B cell (primary cell): Measurements from ENCODE around the gene CPED1.

Experiments
- EZH2 ChIP-seq: IDR thresholded peaks from 2 replicates; pipeline ENCODE4 v1.6.1; 2012; ENCODE audit warnings: borderline replicate concordance, low read depth, mild to moderate bottlenecking, moderate library complexity, low read length; ENCODE audit not compliant: insufficient read depth, poor library complexity, severe bottlenecking
- TF ChIP-seq, protein P1 (sequence below): fragments of 200-600 bp; IDR thresholded peaks from one replicate; pipeline ENCODE4 v1.8.0; 2022; ENCODE audit warnings: antibody characterized with exemption, mild to moderate bottlenecking

DNA sequence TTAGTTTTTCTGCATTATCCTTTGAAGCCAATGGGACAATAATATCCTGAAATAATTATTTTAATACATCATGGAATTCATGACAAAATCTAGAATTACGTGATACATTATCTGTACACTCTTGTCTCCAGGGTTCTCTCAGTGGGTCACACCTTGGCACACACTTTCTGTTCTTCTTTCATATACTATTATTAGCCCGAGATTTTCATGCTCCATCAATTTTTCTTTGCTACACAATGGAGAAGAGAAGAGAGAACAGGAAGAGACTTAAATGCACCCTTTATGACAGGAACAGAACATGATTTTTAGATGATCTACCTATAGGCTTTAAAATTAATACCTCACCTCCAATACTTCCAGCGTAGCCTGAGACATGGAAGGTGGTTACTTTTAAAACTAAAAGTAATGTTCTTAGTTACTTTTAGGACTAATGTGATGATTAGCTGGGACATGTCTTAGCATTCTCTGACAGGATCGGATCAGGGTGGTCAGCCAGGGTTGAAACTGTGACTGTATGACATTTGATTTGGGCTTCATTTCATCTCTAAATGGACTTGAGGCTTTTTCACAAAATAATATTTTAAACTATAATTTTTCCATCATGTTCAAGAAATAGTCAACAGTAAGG, 192.0 kb downstream of the CPED1 start:
- TF ChIP-seq, protein P1, sequence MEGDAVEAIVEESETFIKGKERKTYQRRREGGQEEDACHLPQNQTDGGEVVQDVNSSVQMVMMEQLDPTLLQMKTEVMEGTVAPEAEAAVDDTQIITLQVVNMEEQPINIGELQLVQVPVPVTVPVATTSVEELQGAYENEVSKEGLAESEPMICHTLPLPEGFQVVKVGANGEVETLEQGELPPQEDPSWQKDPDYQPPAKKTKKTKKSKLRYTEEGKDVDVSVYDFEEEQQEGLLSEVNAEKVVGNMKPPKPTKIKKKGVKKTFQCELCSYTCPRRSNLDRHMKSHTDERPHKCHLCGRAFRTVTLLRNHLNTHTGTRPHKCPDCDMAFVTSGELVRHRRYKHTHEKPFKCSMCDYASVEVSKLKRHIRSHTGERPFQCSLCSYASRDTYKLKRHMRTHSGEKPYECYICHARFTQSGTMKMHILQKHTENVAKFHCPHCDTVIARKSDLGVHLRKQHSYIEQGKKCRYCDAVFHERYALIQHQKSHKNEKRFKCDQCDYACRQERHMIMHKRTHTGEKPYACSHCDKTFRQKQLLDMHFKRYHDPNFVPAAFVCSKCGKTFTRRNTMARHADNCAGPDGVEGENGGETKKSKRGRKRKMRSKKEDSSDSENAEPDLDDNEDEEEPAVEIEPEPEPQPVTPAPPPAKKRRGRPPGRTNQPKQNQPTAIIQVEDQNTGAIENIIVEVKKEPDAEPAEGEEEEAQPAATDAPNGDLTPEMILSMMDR = no peak
- no peak for TF ChIP-seq EZH2
